Measurements from ENCODE around the gene ZNF407. TPM values are rescaled to one million over a fixed set of nuclear protein-coding genes. Genes with fewer than 3 reads are reported as not detected.

ZNF407 gene
- total and polyA plus RNA-seq, 4 donors, result 2.8 to 34.9 (median 9.5) TPM

DNA sequence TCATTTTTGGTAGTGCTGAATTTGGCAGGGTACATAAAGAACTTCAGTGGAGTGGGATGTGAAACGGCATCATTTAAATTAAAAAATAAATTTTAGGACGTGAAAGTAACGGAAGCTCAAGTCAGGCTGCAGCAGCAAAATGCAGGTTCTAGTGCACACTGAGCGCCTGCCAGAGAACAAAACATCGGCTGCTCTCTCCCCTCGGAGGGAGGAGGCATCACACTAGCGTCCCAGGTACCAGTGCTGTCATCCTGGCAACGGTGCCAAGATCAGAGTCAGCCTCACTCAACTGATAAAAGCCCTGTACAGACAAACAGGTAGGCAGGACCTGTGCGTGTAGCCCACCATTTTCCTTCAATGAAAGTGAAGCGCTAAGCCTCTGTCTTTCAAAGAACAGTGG is 349.7 kb downstream of the ZNF407 start:
- Histone ChIP-seq H3K4me3 (no peak overlapping the region), H3K9ac (ENCODE audit: insufficient read depth in 1 of 2, low read length in 2 of 2) (no peak overlapping the region), H3K9me3 (ENCODE audit: control insufficient read depth in 4 of 4, insufficient read depth in 3 of 4, low read length in 3 of 4) (no peaks in the 10 kb centered on the region), H3K36me3 (ENCODE audit: control insufficient read depth in 4 of 4, insufficient read depth in 4 of 4, low read length in 4 of 4) (no peaks in the 10 kb centered on the region), H3K27me3 (ENCODE audit: control insufficient read depth in 3 of 3, insufficient read depth in 3 of 3, low read length in 2 of 3) (no peaks in the 10 kb centered on the region), H3K27ac (ENCODE audit: low read depth in 1 of 2, low read length in 1 of 2) (no peak overlapping the region), H3K4me1 (ENCODE audit: control insufficient read depth in 5 of 5, insufficient read depth in 5 of 5, low read length in 5 of 5) (peaks cover 0 to 12% (median 5%) of the 10 kb centered on the region in 5 donors)
- ATAC-seq (ENCODE audit: insufficient read depth, low FRiP score), result no peak
- no peak for DNase-seq
- WGBS, 2 donors, result 95% methylated on average over 10 of the region's 10 CpGs
- TF ChIP-seq, protein P1, sequence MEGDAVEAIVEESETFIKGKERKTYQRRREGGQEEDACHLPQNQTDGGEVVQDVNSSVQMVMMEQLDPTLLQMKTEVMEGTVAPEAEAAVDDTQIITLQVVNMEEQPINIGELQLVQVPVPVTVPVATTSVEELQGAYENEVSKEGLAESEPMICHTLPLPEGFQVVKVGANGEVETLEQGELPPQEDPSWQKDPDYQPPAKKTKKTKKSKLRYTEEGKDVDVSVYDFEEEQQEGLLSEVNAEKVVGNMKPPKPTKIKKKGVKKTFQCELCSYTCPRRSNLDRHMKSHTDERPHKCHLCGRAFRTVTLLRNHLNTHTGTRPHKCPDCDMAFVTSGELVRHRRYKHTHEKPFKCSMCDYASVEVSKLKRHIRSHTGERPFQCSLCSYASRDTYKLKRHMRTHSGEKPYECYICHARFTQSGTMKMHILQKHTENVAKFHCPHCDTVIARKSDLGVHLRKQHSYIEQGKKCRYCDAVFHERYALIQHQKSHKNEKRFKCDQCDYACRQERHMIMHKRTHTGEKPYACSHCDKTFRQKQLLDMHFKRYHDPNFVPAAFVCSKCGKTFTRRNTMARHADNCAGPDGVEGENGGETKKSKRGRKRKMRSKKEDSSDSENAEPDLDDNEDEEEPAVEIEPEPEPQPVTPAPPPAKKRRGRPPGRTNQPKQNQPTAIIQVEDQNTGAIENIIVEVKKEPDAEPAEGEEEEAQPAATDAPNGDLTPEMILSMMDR (IDR thresholded peaks at IDR 0.05; ENCODE audit: control extremely low read depth, extremely low read depth), result no peak

DNA sequence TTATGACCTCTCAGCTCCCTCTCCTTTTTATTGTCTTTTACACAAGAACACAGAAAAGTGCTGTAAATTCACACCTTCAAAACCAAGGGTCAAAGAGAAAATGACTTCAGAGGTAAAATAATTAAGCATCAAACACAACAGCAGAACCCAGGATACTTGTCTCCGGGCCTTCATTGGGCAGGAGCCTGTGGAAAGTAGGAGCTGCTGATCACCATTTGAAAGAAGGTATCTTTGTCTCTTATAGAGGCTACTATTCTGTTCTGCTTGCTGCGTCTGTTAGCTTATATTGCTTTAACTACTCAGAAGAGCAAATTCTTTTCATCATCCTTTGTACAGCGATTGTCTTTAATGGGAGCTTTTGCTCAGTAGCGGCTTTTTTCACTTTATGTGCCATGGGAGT is 350.2 kb downstream of the ZNF407 start:
- no peak overlapping the region for H3K9ac ChIP-seq (ENCODE audit: insufficient read depth in 1 of 2, low read length in 2 of 2)
- no peaks in the 10 kb centered on the region for H3K27me3 ChIP-seq (ENCODE audit: control insufficient read depth in 3 of 3, insufficient read depth in 3 of 3, low read length in 2 of 3)
- H3K4me1 ChIP-seq (ENCODE audit: control insufficient read depth in 5 of 5, insufficient read depth in 5 of 5, low read length in 5 of 5), result peaks cover 0 to 12% (median 5%) of the 10 kb centered on the region in 5 donors
- H3K36me3 ChIP-seq (ENCODE audit: control insufficient read depth in 4 of 4, insufficient read depth in 4 of 4, low read length in 4 of 4), result no peaks in the 10 kb centered on the region
- DNase-seq (no peak), ATAC-seq (ENCODE audit: insufficient read depth, low FRiP score) (no peak)
- no peak overlapping the region for H3K4me3 ChIP-seq
- H3K9me3 ChIP-seq (ENCODE audit: control insufficient read depth in 4 of 4, insufficient read depth in 3 of 4, low read length in 3 of 4), result no peaks in the 10 kb centered on the region
- TF ChIP-seq, protein P1 (IDR thresholded peaks at IDR 0.05; ENCODE audit: control extremely low read depth, extremely low read depth), result no peak
- no peak overlapping the region for H3K27ac ChIP-seq (ENCODE audit: low read depth in 1 of 2, low read length in 1 of 2)
- 98 to 99% methylated on average over 4 of the region's 4 CpGs for WGBS, 2 donors

DNA sequence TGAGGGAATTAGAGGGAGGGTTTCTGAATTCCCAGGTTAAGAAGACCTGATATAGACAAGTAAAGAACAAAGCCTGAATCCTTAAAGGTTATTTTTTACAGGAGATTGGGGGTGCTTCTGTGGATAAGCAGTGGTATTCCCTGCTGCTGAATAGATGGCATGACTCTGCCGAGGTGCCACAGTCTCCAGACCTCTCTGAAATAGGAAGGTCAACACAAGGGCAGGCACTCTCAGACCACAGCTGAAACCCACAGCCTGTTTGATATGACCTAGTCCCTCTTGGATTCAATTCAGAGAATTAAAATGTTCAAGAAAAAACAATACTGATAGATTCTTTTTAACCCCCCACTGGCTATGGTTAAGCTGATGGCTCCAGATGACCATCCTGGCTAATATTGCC is 351.9 kb downstream of the ZNF407 start:
- DNase-seq (no peak), ATAC-seq (ENCODE audit: insufficient read depth, low FRiP score) (no peak)
- no peak overlapping the region for H3K9ac ChIP-seq (ENCODE audit: insufficient read depth in 1 of 2, low read length in 2 of 2)
- H3K4me1 ChIP-seq (ENCODE audit: control insufficient read depth in 5 of 5, insufficient read depth in 5 of 5, low read length in 5 of 5), result peaks cover 0 to 7% (median 5%) of the 10 kb centered on the region in 5 donors
- no peak overlapping the region for H3K27ac ChIP-seq (ENCODE audit: low read depth in 1 of 2, low read length in 1 of 2)
- TF ChIP-seq, protein P1 (IDR thresholded peaks at IDR 0.05; ENCODE audit: control extremely low read depth, extremely low read depth), result no peak
- no peaks in the 10 kb centered on the region for H3K27me3 ChIP-seq (ENCODE audit: control insufficient read depth in 3 of 3, insufficient read depth in 3 of 3, low read length in 2 of 3)
- WGBS, 2 donors, result 35 to 44% methylated on average over 1 of the region's 1 CpG
- no peaks in the 10 kb centered on the region for H3K9me3 ChIP-seq (ENCODE audit: control insufficient read depth in 4 of 4, insufficient read depth in 3 of 4, low read length in 3 of 4)
- no peaks in the 10 kb centered on the region for H3K36me3 ChIP-seq (ENCODE audit: control insufficient read depth in 4 of 4, insufficient read depth in 4 of 4, low read length in 4 of 4)
- no peak overlapping the region for H3K4me3 ChIP-seq

DNA sequence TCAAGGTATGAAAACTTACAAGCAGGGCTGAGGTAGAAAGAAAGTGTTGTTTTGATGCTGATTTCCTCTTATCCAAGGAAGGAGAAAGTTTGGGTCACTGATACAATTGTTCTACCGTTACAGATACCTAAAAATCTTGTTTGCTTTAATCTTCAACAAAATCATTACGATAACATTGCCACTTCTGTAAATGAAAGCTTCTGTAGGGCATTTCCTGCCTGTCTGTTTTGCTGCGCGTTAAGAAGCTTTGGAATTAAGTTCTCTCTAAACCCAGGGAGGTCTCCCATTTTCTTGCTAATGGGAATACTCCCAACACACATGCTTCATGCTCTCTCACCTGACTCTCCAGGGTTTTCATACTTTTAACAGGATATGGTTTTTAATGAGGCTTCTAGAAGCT is 352.8 kb downstream of the ZNF407 start:
- Histone ChIP-seq H3K4me1 (ENCODE audit: control insufficient read depth in 5 of 5, insufficient read depth in 5 of 5, low read length in 5 of 5) (peaks cover 0 to 7% (median 0%) of the 10 kb centered on the region in 5 donors), H3K27ac (ENCODE audit: low read depth in 1 of 2, low read length in 1 of 2) (no peak overlapping the region), H3K36me3 (ENCODE audit: control insufficient read depth in 4 of 4, insufficient read depth in 4 of 4, low read length in 4 of 4) (no peaks in the 10 kb centered on the region), H3K27me3 (ENCODE audit: control insufficient read depth in 3 of 3, insufficient read depth in 3 of 3, low read length in 2 of 3) (no peaks in the 10 kb centered on the region), H3K9ac (ENCODE audit: insufficient read depth in 1 of 2, low read length in 2 of 2) (no peak overlapping the region), H3K4me3 (no peak overlapping the region), H3K9me3 (ENCODE audit: control insufficient read depth in 4 of 4, insufficient read depth in 3 of 4, low read length in 3 of 4) (no peaks in the 10 kb centered on the region)
- ATAC-seq (ENCODE audit: insufficient read depth, low FRiP score) (no peak), DNase-seq (no peak)
- WGBS, 2 donors, result 35 to 46% methylated on average over 4 of the region's 4 CpGs
- TF ChIP-seq, protein P1 (IDR thresholded peaks at IDR 0.05; ENCODE audit: control extremely low read depth, extremely low read depth), result no peak
